HG03064 (cell line): ENCODE results near the gene LRRC8A.
A peak's percentile ranks its signal among the peaks of the same experiment; 100 is the strongest.
"Not testable (repeated sequence)": the region's sequence is repeated elsewhere in the genome, so short reads cannot be mapped to it uniquely, and the experiment has no call there.

Source experiments
- ATAC-seq: cut with Tn5 transposase; IDR thresholded peaks from one replicate; pipeline ENCODE4 v1.9.1; 2021; ENCODE audit warnings: low read depth; ENCODE audit not compliant: unreplicated experiment

Gene LRRC8A

DNA sequence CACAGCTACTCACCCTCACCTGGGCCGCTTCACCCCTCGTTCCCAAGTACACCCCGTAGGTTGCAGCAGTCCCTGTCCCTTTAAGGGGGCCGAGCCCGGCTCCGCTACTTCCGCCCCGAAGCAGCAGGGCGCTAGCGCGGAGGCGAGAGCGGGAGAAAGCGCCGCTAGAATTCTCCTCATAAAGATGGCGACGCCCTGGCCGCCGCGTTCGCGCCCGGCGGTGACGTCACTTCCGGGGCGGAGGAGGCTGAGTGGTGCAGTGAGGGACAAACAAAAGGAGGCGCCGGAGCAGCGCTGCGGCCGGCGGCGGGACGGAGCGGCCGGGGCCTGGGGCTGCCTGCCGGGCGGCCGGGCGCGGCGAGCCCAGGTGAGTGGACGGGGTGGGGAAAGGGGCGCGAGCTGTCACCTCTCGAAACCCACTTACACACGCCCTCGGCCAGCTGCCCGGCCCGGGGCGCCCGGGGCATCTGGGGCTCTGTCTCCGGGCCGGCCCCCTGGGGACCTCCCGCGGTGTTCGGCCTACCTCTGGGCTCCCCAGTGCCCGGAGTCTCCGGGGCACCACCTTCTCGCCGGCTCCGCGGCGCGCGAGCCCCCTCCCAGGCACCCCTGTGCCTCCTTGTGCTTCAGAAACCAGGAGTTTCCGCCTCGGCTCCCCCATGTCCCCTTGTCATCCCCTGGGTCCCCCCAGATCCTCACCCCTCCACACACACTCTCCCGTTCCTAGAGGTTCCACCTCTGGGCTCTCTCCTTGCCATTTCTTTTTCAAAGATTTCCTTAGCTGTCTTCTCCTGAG, at the start of gene LRRC8A, which contains the start of gene KYAT1:
LRRC8A (plus strand) TSS at position 250 of the 793 bp plus-strand sequence. CDS start 25,032 bp downstream, outside the sequence.
KYAT1 (minus strand) TSS at position 67 of the 793 bp plus-strand sequence. CDS start 36,545 bp downstream, outside the sequence.
- ATAC-seq, result peak; percentile 83

- no peak for ATAC-seq
Observed at GRCh38 chr9:128833696-128834095, 48.2 kb upstream of the LRRC8A start.

DNA sequence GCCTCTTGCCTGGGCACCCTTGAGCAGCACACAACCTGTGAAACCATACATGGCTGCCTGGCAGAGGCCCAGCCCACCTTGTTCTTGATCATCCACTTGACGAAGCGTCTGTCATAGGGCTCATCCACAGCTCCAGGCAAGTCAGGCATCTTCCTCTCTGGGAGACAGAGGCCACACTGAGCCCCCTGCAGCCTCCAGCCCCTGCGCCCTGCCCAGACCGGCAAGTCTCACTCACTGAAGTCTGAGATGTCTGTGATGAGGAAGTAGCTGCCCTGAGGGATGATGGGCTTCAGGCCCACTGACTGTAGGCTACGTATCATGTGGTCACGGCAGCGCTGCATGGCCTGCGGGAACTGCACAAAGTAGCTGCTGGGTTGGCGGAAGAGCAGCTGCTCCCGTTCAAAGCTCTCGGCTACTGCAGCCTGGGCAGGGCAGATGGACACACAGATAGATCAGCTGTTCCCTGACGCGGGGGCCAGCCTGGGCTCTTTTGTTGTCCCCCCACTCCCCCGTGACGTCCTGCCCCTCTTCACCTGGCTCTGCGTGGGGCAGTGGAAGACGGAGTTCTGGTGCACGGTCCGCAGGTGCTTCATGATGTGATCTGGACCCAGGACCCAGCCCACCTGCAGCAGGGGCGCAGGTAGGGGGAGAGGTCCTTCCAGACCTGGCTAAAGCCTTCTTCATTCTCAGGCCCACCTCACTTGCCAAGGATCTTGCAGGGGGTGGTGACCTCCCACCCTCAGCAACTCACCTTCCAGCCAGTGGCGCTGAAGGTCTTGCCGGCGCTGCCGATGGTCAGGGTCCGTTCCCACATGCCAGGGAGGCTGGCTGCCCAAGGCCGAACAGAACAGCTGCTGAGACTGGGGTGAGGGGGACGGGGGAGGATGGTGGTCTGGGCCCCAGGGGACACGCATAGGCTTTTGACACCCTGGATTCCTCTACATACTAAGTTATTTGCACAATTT, 46.4 kb upstream of the LRRC8A start:
- ATAC-seq, result no peak

DNA sequence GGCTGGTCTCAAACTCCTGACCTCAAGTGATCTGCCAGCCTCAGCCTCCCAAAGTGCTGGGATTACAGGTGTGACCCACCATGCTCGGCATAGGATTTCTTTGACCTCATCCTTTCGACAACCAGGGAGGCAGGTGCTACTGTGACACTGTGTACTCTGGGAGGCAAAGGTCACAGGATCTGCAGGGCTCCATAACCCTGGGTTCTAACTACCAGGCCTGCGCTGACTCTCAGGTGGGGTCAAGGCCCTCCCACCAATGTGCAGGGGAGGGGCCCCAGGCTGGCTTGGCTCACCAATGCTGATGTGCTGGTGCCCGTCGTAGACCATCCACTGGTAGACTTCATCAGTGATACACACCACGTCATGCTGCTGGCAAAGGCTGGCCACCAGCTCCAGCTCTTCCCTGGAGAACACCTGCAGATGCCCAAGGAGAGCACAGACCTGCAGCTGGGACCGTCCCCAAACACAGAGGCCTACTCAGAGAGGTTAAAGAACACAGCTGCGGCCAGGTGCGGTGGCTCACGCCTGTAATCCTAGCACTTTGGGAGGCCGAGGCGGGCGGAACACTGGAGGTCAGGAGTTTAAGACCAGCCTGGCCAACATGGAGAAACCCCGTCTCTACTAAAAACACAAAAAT, 45.3 kb upstream of the LRRC8A start:
- no peak for ATAC-seq

DNA sequence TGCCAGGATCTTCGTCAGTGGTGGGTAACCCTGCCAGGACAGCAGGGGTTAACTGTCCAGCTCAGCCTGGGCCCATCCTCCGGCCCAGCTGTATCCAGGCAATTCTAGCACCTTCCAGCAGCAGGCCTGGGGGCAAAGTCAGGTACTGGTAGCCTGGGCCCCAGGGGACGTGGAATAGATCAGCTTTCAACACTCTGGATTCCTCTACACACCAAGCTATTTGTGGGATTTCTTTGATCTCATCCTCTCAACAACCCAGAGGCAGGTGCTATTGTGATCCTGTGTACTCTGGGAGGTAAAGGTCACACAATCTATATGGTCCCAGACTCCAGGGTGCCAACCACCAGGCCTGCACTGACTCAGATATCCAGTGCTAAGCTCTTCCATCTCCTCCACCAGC, 43.6 kb upstream of the LRRC8A start:
- ATAC-seq, result no peak

DNA sequence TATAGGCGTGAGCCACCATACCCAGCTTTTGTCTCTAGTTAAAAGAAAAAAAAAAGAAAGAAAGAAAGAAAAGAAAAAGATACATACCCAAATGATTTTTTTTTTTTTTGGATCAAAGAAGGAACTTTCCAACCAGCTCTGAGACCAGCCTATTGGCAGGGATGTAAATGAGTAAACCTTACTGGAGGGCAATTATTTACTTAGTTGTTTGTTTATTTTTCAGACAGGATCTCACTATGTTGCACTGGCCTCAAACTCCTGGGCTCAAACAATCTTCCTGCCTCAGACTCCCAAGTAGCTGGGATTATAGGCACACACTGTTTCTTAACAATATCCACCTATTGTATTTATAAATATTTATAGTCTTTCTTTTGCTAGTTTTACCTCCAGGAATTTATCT, 41.4 kb upstream of the LRRC8A start:
- no peak for ATAC-seq

DNA sequence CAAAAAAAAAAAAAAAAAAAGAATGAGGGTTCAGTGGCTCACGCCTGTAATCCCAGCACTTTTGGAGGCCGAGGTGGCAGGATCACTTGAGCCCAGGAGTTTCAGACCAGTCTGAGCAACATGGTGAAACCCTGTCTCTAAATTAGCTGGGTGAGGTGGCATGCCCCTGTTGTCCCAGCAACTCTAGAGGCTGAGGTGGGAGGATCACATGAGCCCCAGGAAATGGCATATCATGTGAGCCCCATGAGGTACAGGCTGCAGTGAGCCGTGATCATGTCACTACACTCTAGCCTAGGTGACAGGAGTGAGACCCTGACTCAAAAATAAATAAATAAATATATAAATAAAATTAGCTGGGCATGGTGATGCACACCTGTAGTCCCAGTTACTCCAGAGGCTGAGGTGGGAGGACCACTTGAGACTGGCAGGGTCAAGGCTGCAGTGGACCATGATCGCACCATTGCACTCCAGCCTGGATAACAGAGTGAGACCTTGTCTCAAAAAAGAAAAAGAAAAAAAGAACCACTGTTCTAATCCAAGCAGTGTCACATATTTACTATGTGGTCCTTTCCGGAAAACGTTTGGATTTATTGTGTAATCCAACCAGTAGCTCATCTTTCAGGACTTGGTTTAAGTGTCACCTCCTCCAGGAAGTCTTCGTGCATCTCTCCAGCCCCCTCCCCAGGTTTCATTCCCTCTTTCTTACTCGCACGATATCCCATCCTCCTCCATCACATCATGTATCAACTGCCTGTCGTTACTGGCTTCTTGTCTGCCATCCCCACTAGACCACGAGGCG, 40.0 kb upstream of the LRRC8A start:
- ATAC-seq, result no peak

GRCh38 chr9:128843171-128843570, 38.8 kb upstream of the LRRC8A start:
- ATAC-seq, result not testable (repeated sequence)

DNA sequence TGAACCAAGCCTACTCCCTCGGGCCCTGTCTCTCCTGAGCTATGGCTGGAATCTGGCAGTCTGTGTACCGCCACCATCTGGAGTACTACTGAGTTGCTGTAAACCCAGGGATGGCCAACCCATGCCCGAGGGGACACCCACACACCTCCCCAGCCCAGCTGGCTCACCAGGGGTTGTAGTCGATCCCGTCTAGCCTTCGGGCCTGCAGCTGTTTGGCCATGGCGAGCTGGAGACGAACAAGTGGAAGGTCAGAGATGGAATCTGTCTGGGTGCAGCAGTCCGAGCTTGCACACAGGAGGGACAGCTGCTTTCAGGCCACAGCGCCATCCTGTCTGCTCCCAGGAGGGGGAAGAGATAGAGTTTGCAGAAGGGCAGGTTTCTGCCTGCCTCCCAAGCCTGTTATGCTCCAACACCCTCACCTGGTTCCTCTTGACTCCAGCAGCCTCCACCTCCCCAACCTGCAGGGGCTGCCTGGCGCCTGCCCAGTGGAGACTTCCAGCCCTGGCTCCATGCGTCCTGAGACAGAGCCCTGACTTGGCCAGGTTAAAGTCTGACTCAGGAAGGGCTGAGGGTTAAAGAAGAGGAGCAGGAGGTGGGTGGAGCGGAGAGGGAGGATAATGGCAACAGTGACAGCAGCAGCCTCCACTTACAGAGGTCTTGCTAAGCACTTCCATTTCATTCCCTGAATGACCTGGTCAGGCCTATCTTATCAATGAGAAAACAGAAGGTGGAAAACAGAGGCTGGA, 36.6 kb upstream of the LRRC8A start:
- ATAC-seq, result no peak

- ATAC-seq, result no peak
Observed at GRCh38 chr9:128846680-128847030, 35.3 kb upstream of the LRRC8A start.

GRCh38 chr9:128847803-128848202, 34.1 kb upstream of the LRRC8A start:
- ATAC-seq, result no peak

GRCh38 chr9:128851024-128851423, 30.9 kb upstream of the LRRC8A start:
- not testable (repeated sequence) for ATAC-seq

- not testable (repeated sequence) for ATAC-seq
Observed at GRCh38 chr9:128851779-128852600, 29.9 kb upstream of the LRRC8A start.

DNA sequence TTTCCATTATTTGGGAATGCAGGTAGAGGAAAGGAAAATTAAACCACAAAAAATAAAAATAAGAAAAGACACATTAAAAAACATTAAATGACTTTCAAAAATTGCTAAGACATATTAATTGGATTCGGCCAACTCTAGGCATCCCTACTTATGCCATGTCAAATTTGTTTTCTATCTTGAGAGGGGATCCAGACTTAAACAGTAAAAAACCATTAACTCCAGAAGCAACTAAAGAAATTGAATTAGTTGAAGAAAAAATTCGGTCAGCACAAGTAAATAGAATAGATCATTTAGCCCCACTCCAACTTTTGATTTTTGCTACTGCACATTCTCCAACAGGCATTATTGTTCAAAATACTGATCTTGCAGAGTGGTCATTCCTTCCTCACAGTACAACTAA, 29.3 kb upstream of the LRRC8A start:
- ATAC-seq, result not testable (repeated sequence)

DNA sequence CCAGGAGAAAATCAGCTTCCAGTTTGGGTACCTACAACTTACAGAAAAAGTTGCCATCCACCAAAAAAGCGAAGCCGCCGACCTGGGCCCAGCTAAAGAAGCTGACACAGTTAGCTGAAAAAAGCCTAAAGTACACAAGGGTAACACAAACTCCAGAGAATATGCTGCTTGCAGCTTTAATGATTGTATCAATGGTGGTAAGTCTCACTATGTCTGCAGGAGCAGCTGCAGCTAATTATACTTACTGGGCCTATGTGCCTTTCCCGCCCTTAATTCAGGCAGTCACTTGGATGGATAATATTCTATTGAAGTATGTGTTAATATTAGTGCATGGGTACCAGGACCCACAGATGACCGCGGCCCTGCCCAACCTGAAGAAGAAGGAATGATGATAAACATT, 27.5 kb upstream of the LRRC8A start:
- ATAC-seq, result not testable (repeated sequence)

GRCh38 chr9:128858476-128858875, 23.5 kb upstream of the LRRC8A start:
- not testable (repeated sequence) for ATAC-seq

DNA sequence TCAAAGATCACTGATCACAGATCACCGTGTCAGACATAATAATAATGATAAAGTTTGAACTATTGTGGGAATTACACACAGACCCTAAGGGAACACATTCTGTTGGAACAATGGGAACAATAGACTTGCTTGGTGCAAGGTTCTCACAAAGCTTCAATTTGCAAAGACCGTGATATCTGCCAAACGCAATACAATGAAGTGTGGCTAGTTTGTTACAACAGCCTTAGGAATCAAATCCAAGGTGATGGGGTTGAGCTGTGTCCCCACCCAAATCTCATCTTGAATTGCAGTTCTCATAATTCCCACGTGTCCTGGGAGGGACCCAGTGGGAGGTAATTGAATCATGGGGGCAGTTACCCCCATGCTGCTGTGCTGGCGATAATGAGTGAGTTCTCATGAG, 21.0 kb upstream of the LRRC8A start:
- no peak for ATAC-seq

DNA sequence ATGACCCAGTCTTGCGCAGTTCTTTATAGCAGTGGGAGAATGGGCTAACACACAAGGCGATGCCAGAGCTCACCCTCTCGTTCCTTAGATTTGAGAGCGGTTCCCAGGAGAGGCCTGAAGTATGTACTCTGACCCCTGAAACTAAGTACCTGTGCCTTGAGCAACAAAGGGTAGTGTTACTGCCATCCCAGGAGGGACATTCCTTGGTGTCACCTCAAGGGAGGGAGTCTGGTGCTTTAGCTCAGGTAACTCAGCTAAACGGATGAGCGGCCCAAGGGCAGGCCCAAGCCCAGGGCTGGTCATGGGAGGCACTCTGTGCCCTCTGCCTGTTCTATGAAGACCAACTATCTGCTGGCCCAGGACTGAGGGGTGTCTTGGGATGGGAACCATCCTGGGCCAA, 20.4 kb upstream of the LRRC8A start:
- ATAC-seq, result no peak
